Endothelial cell of umbilical vein (primary cell): ENCODE results near the gene RAP1GAP2. TPM values are rescaled to one million over a fixed set of nuclear protein-coding genes. Genes with fewer than 3 reads are reported as not detected.

Experiments
- BruUV-seq: library from RNA; stranded (reverse); fragments of 400-500 nt; replicated peaks from 2 replicates; lab custom pipeline; 2021; lab: Mats Ljungman, UMichigan
- CTCF ChIA-PET: fragments of 300-600, 350-600 bp; sonication (Branson Sonifier 250); formaldehyde crosslinking; loops from one replicate; lab custom pipeline; 2021; ENCODE audit warnings: antibody characterized with exemption, inconsistent platforms; lab: Charles Lee
- POLR2A ChIA-PET: fragments of 300-600, 350-600 bp; sonication (Branson Sonifier 250); formaldehyde crosslinking; loops from one replicate; lab custom pipeline; 2021; ENCODE audit warnings: antibody characterized with exemption, inconsistent platforms; lab: Charles Lee
- DNase-seq: peaks from one replicate; pipeline ENCODE4 v3.0.0-alpha.2; 2011; ENCODE audit warnings: low read depth, low spot score
- FAIRE-seq: peaks from 2 replicates; lab custom pipeline; 2011; peaks lifted over from hg19 to GRCh38; lab: Jason Lieb, UNC
- H2AFZ ChIP-seq: 2 replicates; pipeline ENCODE4 v1.6.0; 2012; ENCODE audit warnings: low read depth, low read length, control low read depth, inconsistent platforms
- H3K27ac ChIP-seq: 2 replicates; pipeline ENCODE4 v1.5.1; 2011; ENCODE audit warnings: low read depth, mild to moderate bottlenecking, control low read depth, low read length, moderate library complexity; ENCODE audit not compliant: insufficient read depth
- H3K27me3 ChIP-seq, 2 experiments: 2 replicates each; pipeline versions ENCODE4 v1.6.0 to v1.6.1; 2011; ENCODE audit warnings: low read length in 2 of 2, mixed read lengths in 1 of 2; ENCODE audit not compliant: control insufficient read depth in 2 of 2, insufficient read depth in 2 of 2
- H3K36me3 ChIP-seq, 2 experiments: 2 replicates in 1 of 2; 3 replicates in 1 of 2; pipeline ENCODE4 v1.5.1; 2011; ENCODE audit warnings: low read length in 2 of 2, mild to moderate bottlenecking in 1 of 2, moderate library complexity in 1 of 2; ENCODE audit not compliant: control insufficient read depth in 2 of 2, insufficient read depth in 2 of 2; ENCODE audit errors: extremely low read depth in 1 of 2
- H3K4me1 ChIP-seq: 3 replicates; pipeline ENCODE4 v1.5.1; 2011; ENCODE audit warnings: mild to moderate bottlenecking, low read length; ENCODE audit not compliant: control insufficient read depth, insufficient read depth; ENCODE audit errors: extremely low read depth
- H3K4me2 ChIP-seq: 2 replicates; pipeline ENCODE4 v1.6.1; 2011; ENCODE audit warnings: low read length, control low read depth, mixed read lengths; ENCODE audit not compliant: insufficient read depth
- H3K4me3 ChIP-seq, 3 experiments: fragments of 200-600 bp in 1 of 3; sonication (generic), shearing (Covaris generic) in 1 of 3; replicated peaks in 1 of 3; 2 replicates each; pipeline ENCODE4 v1.5.1; 2011 to 2016; ENCODE audit warnings: control low read depth in 3 of 3, low read length in 3 of 3, mild to moderate bottlenecking in 2 of 3, inconsistent platforms in 1 of 3, low read depth in 1 of 3, moderate library complexity in 1 of 3; ENCODE audit not compliant: insufficient read depth in 1 of 3
- H3K79me2 ChIP-seq: 2 replicates; pipeline ENCODE4 v1.6.0; 2012; ENCODE audit warnings: low read length, inconsistent platforms; ENCODE audit not compliant: control insufficient read depth, insufficient read depth
- H3K9ac ChIP-seq: replicated peaks from 2 replicates; pipeline ENCODE3; 2011; ENCODE audit warnings: low read length, control low read depth; ENCODE audit not compliant: insufficient read depth; ENCODE audit errors: extremely low read depth
- H3K9me1 ChIP-seq: replicated peaks from 3 replicates; pipeline ENCODE4 v1.6.0; 2011; ENCODE audit warnings: mild to moderate bottlenecking, low read length; ENCODE audit not compliant: control insufficient read depth, insufficient read depth; ENCODE audit errors: extremely low read depth
- H3K9me3 ChIP-seq: replicated peaks from 2 replicates; pipeline ENCODE4 v1.5.1; 2012; ENCODE audit warnings: low read length, inconsistent platforms; ENCODE audit not compliant: control insufficient read depth, insufficient read depth
- H4K20me1 ChIP-seq: replicated peaks from 2 replicates; pipeline ENCODE3; 2011; ENCODE audit warnings: mild to moderate bottlenecking, low read length; ENCODE audit not compliant: control insufficient read depth, insufficient read depth; ENCODE audit errors: extremely low read depth
- EZH2 ChIP-seq: IDR thresholded peaks from 2 replicates; pipeline ENCODE4 v1.6.1; 2012; ENCODE audit warnings: borderline replicate concordance, low read depth, mild to moderate bottlenecking, moderate library complexity, low read length, inconsistent platforms; ENCODE audit not compliant: severe bottlenecking
- FOS ChIP-seq: IDR thresholded peaks from 2 replicates; pipeline ENCODE4 v1.6.1; 2011; ENCODE audit warnings: mild to moderate bottlenecking, low read length, moderate library complexity, borderline replicate concordance; ENCODE audit not compliant: insufficient read depth
- GATA2 ChIP-seq: IDR thresholded peaks from 2 replicates; pipeline ENCODE4 v1.7.0; 2011; ENCODE audit warnings: low read depth, mild to moderate bottlenecking, moderate library complexity, mixed read lengths, low read length; ENCODE audit not compliant: insufficient read length, insufficient read depth
- JUN ChIP-seq: IDR thresholded peaks from 2 replicates; pipeline ENCODE4 v1.6.1; 2011; ENCODE audit warnings: borderline replicate concordance, low read depth; ENCODE audit not compliant: insufficient read length, insufficient read depth
- MAX ChIP-seq: IDR thresholded peaks from 2 replicates; pipeline ENCODE4 v1.6.1; 2011; ENCODE audit not compliant: insufficient read depth, insufficient read length
- MYC ChIP-seq: IDR thresholded peaks from one replicate; pipeline ENCODE4 v1.6.1; 2011; ENCODE audit warnings: mild to moderate bottlenecking, low read depth, low read length
- POLR2A ChIP-seq: IDR thresholded peaks from 2 replicates; pipeline ENCODE4 v1.6.1; 2012; ENCODE audit warnings: low read depth, mild to moderate bottlenecking, control low read depth, low read length
- POLR2AphosphoS5 ChIP-seq: IDR thresholded peaks from 2 replicates; pipeline ENCODE4 v1.6.1; 2012; ENCODE audit warnings: low read depth, mild to moderate bottlenecking, control low read depth, low read length, moderate library complexity; ENCODE audit not compliant: insufficient read depth
- dilution Hi-C: fragments of 300-500 bp; cut with MboI; formaldehyde crosslinking; loops from one replicate; pipeline ENCODE4 v1.15.0; 2019; ENCODE audit warnings: low sequenced_read_pairs; ENCODE audit not compliant: extremely low pct_ligation_motif_present
- intact Hi-C: fragments of 100-400 bp; cut with micrococcal nuclease; formaldehyde crosslinking; loops from one replicate; pipeline ENCODE4 v1.10.0; 2022
- polyA plus RNA-seq, 4 experiments: library from polyadenylated mRNA; depleted of rRNA in 3 of 4; stranded (reverse) in 3 of 4; unstranded in 1 of 4; fragments of >200 nt; gene quantifications; 2 replicates each; pipeline versions ENCODE4 v1.2.1 to v1.2.3, GENCODE V29; 2011 to 2012; ENCODE audit warnings: missing spikeins in 1 of 4
- total RNA-seq: library from RNA; stranded (reverse); gene quantifications from 2 replicates; pipeline ENCODE4 v1.2.3, GENCODE V29; 2021
- TF ChIP-seq, protein P1 (sequence below), 2 donors: IDR thresholded peaks; 1 replicate in 1 of 2; 2 replicates in 1 of 2; pipeline ENCODE4 v1.5.1; 2011; ENCODE audit warnings: low read length in 2 of 2, mild to moderate bottlenecking in 2 of 2, moderate library complexity in 2 of 2, control low read depth in 1 of 2, inconsistent platforms in 1 of 2, low read depth in 1 of 2; ENCODE audit not compliant: insufficient read depth in 1 of 2; ENCODE audit errors: extremely low read depth in 1 of 2

Gene RAP1GAP2
- total and polyA plus RNA-seq, 2 donors (not counting 3 experiments of a cell fraction or from before 2014, with no cell fraction given) = 1.4 to 3.6 TPM

DNA sequence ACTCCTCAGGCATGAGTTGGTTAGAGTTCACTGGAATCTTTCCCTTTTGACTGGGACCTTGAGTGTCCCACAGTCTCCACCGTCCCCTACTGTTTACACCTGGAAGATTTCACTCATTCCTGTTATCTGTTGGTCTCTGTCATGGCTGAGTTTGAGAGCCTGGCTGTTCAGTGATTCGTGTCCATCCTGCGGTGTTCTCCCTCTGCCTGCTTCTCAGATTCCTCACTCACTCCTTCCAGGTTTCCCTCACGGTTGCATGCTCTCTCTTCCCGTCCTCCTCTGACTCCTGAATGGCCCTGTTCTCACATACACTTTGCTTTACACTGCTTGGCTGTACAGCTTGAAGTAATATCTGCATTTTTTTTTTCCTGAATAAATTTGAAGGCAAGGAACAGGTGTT lies 242.7 kb downstream of the RAP1GAP2 start:
- dilution Hi-C loops = no loop called here
- TF ChIP-seq, protein P1, sequence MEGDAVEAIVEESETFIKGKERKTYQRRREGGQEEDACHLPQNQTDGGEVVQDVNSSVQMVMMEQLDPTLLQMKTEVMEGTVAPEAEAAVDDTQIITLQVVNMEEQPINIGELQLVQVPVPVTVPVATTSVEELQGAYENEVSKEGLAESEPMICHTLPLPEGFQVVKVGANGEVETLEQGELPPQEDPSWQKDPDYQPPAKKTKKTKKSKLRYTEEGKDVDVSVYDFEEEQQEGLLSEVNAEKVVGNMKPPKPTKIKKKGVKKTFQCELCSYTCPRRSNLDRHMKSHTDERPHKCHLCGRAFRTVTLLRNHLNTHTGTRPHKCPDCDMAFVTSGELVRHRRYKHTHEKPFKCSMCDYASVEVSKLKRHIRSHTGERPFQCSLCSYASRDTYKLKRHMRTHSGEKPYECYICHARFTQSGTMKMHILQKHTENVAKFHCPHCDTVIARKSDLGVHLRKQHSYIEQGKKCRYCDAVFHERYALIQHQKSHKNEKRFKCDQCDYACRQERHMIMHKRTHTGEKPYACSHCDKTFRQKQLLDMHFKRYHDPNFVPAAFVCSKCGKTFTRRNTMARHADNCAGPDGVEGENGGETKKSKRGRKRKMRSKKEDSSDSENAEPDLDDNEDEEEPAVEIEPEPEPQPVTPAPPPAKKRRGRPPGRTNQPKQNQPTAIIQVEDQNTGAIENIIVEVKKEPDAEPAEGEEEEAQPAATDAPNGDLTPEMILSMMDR (IDR thresholded peaks at IDR 0.05; ENCODE audit: extremely low read depth in 1 of 2, insufficient read depth in 1 of 2, low read depth in 1 of 2, low read length in 2 of 2) = no peak
- TF ChIP-seq EZH2 (no peak), GATA2 (no peak), POLR2AphosphoS5 (no peak), POLR2A (no peak), JUN (no peak), MYC (no peak), MAX (no peak), FOS (no peak)

More for the DNA sequence above, 242.7 kb downstream of the RAP1GAP2 start:
- Histone ChIP-seq H3K4me1 (no peaks in the 10 kb centered on the region), H2AFZ (no peak overlapping the region), H3K27me3 (peaks cover 2 to 7% of the 10 kb centered on the region in 2 experiments), H3K27ac (no peak overlapping the region), H3K9me3 (no peaks in the 10 kb centered on the region), H3K9me1 (no peaks in the 10 kb centered on the region), H3K79me2 (no peaks in the 10 kb centered on the region), H4K20me1 (no peaks in the 10 kb centered on the region), H3K4me3 (no peak overlapping the region), H3K9ac (no peak overlapping the region), H3K4me2 (no peak overlapping the region), H3K36me3 (no peaks in the 10 kb centered on the region)
- intact Hi-C loops = no loop called here
- no TSS peak for BruUV-seq
- FAIRE-seq (no peak), DNase-seq (no peak)
- POLR2A ChIA-PET = no interaction called here
- CTCF ChIA-PET = interaction anchor here (2.5 kb wide), 1 partner anchor 10 kb away, joined by 13 read pairs; no protein-coding TSS in a partner anchor
